H1 (cell line): ENCODE measurements around the gene MAP4K4. TPM values are rescaled to one million over a fixed set of nuclear protein-coding genes. Genes with fewer than 3 reads are reported as not detected.

Source experiments
- POLR2A ChIP-seq, 2 experiments: IDR thresholded peaks; 1 replicate in 1 of 2; 2 replicates in 1 of 2; pipeline ENCODE4 v1.6.1; 2011; ENCODE audit warnings: low read depth in 2 of 2, low read length in 2 of 2, mild to moderate bottlenecking in 2 of 2; ENCODE audit errors: control extremely low read depth in 1 of 2
- SP2 ChIP-seq: IDR thresholded peaks from 2 replicates; pipeline ENCODE4 v1.6.1; 2012; ENCODE audit warnings: mild to moderate bottlenecking, low read length, inconsistent platforms
- polyA plus RNA-seq, 7 experiments: library from polyadenylated mRNA; depleted of rRNA in 3 of 7; stranded (reverse) in 5 of 7; unstranded in 2 of 7; fragments of >200 nt in 5 of 7; fragments of 200-250 nt in 2 of 7; gene quantifications; 1 replicate in 5 of 7; 2 replicates in 1 of 7; 4 replicates in 1 of 7; pipeline versions ENCODE4 v1.2.1 to v1.2.3, GENCODE V29; 2011 to 2013; ENCODE audit warnings: missing spikeins in 2 of 7, mixed read lengths in 2 of 7
- total RNA-seq: library from RNA; stranded (reverse); fragmentation: NEBNext Ultra II Directional; extraction: Animal tissue kit (Norgen Biotek cat#: 25700); gene quantifications from 2 replicates; pipeline ENCODE4 v1.2.1, GENCODE V29; 2021
- TF ChIP-seq, protein P1 (sequence below), 3 experiments: IDR thresholded peaks; 1 replicate in 2 of 3; 2 replicates in 1 of 3; pipeline versions ENCODE4 v1.5.1 to v1.6.1; 2011; ENCODE audit warnings: low read length in 3 of 3, mild to moderate bottlenecking in 3 of 3, inconsistent platforms in 2 of 3, low read depth in 1 of 3, moderate library complexity in 1 of 3; ENCODE audit not compliant: insufficient read depth in 1 of 3; ENCODE audit errors: control extremely low read depth in 1 of 3

Gene MAP4K4
- total and polyA plus RNA-seq, 2 of the 8 experiments (the other 6 are each of a cell fraction or from before 2014, with no cell fraction given), result 53.2 to 138 TPM

DNA sequence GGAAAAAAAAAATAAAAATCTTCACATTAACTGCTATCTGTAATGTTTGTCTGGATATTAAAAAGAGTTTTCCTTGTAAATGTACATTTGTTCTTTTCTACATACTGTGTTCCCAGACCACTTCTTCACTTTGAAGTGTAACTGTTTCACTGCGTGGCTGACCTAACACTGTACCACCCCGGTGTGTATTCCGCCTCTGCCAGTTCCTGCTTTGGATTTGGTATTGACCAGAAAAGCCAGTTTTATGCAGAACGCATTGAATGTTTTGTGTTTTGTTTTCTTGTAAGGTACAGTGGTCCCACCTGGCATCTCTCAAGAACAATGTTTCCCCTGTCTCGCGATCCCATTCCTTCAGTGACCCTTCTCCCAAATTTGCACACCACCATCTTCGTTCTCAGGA lies 166.0 kb downstream of the MAP4K4 start (continued):
- no peak for TF ChIP-seq POLR2A (IDR thresholded peaks at IDR 0.05; ENCODE audit: control extremely low read depth in 1 of 2, low read depth in 2 of 2, low read length in 2 of 2)
- TF ChIP-seq SP2, result no peak
- TF ChIP-seq, protein P1, sequence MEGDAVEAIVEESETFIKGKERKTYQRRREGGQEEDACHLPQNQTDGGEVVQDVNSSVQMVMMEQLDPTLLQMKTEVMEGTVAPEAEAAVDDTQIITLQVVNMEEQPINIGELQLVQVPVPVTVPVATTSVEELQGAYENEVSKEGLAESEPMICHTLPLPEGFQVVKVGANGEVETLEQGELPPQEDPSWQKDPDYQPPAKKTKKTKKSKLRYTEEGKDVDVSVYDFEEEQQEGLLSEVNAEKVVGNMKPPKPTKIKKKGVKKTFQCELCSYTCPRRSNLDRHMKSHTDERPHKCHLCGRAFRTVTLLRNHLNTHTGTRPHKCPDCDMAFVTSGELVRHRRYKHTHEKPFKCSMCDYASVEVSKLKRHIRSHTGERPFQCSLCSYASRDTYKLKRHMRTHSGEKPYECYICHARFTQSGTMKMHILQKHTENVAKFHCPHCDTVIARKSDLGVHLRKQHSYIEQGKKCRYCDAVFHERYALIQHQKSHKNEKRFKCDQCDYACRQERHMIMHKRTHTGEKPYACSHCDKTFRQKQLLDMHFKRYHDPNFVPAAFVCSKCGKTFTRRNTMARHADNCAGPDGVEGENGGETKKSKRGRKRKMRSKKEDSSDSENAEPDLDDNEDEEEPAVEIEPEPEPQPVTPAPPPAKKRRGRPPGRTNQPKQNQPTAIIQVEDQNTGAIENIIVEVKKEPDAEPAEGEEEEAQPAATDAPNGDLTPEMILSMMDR (IDR thresholded peaks at IDR 0.05; ENCODE audit: control extremely low read depth in 1 of 3, insufficient read depth in 1 of 3, low read depth in 1 of 3, low read length in 3 of 3), result no peak
